ENCODE data around the gene IFI16.
A peak's percentile ranks its signal among the peaks of the same experiment; 100 is the strongest.
"Not testable (repeated sequence)": the region's sequence is repeated elsewhere in the genome, so short reads cannot be mapped to it uniquely, and the experiment has no call there.

Gene IFI16

GRCh38 chr1:158998037-158998780 is 11.5 kb upstream of the IFI16 start:
- H3K4me3 ChIP-seq, result no peak overlapping the region
- no peaks in the 10 kb centered on the region for H3K36me3 ChIP-seq (replicated peaks)
- no peaks in the 10 kb centered on the region for H3K27me3 ChIP-seq (ENCODE audit: low read depth)
- no peaks in the 10 kb centered on the region for H3K4me1 ChIP-seq
- in situ Hi-C loops (cut with MboI; ENCODE audit: low sequenced_read_pairs), result no loop called here
- DNase-seq (ENCODE audit: low spot score in 2 of 2), result no peak
- H3K9me3 ChIP-seq, result no peaks in the 10 kb centered on the region

GRCh38 chr1:158998781-158999161 is 10.9 kb upstream of the IFI16 start:
- no peaks in the 10 kb centered on the region for H3K4me1 ChIP-seq
- H3K36me3 ChIP-seq (replicated peaks), result no peaks in the 10 kb centered on the region
- in situ Hi-C loops (cut with MboI; ENCODE audit: low sequenced_read_pairs), result no loop called here
- no peaks in the 10 kb centered on the region for H3K9me3 ChIP-seq
- peak; percentile 31 to 40 for DNase-seq (ENCODE audit: low spot score in 2 of 2)
- no peaks in the 10 kb centered on the region for H3K27me3 ChIP-seq (ENCODE audit: low read depth)
- no peak overlapping the region for H3K4me3 ChIP-seq

- H3K4me3 ChIP-seq, result no peak overlapping the region
- H3K36me3 ChIP-seq (replicated peaks), result no peaks in the 10 kb centered on the region
- in situ Hi-C loops (cut with MboI; ENCODE audit: low sequenced_read_pairs), result no loop called here
- no peaks in the 10 kb centered on the region for H3K9me3 ChIP-seq
- peak in 1 of 2 experiments; percentile 18 for DNase-seq (ENCODE audit: low spot score in 2 of 2)
- no peaks in the 10 kb centered on the region for H3K4me1 ChIP-seq
- no peaks in the 10 kb centered on the region for H3K27me3 ChIP-seq (ENCODE audit: low read depth)
These were observed 10.2 kb upstream of the IFI16 start for GRCh38 chr1:158999316-159000069.

- H3K9me3 ChIP-seq, result no peaks in the 10 kb centered on the region
- H3K4me1 ChIP-seq, result no peaks in the 10 kb centered on the region
- H3K4me3 ChIP-seq, result no peak overlapping the region
- in situ Hi-C loops (cut with MboI; ENCODE audit: low sequenced_read_pairs), result no loop called here
- no peaks in the 10 kb centered on the region for H3K36me3 ChIP-seq (replicated peaks)
- DNase-seq (ENCODE audit: low spot score in 2 of 2), result no peak
- no peaks in the 10 kb centered on the region for H3K27me3 ChIP-seq (ENCODE audit: low read depth)
These were observed 9.7 kb upstream of the IFI16 start for GRCh38 chr1:159000070-159000409.

- in situ Hi-C loops (cut with MboI; ENCODE audit: low sequenced_read_pairs), result no loop called here
- no peak for DNase-seq (ENCODE audit: low spot score in 2 of 2)
These were observed 9.1 kb upstream of the IFI16 start for GRCh38 chr1:159000625-159001024.

GRCh38 chr1:159005161-159005560 is 4.5 kb upstream of the IFI16 start:
- Histone ChIP-seq H3K27me3 (ENCODE audit: low read depth) (no peaks in the 10 kb centered on the region), H3K4me1 (no peaks in the 10 kb centered on the region), H3K9me3 (no peaks in the 10 kb centered on the region), H3K36me3 (replicated peaks) (no peaks in the 10 kb centered on the region), H3K4me3 (no peak overlapping the region)
- in situ Hi-C loops (cut with MboI; ENCODE audit: low sequenced_read_pairs), result no loop called here
- no peak for DNase-seq (ENCODE audit: low spot score in 2 of 2)

More at GRCh38 chr1:159000625-159001024, 9.1 kb upstream of the IFI16 start:
- Histone ChIP-seq H3K9me3 (no peaks in the 10 kb centered on the region), H3K4me3 (no peak overlapping the region), H3K36me3 (replicated peaks) (no peaks in the 10 kb centered on the region), H3K4me1 (no peaks in the 10 kb centered on the region), H3K27me3 (ENCODE audit: low read depth) (no peaks in the 10 kb centered on the region)

- in situ Hi-C loops (cut with MboI; ENCODE audit: low sequenced_read_pairs), result no loop called here
- Histone ChIP-seq H3K4me1 (no peaks in the 10 kb centered on the region), H3K27me3 (ENCODE audit: low read depth) (no peaks in the 10 kb centered on the region), H3K9me3 (no peaks in the 10 kb centered on the region), H3K4me3 (no peak overlapping the region), H3K36me3 (replicated peaks) (no peaks in the 10 kb centered on the region)
- DNase-seq (ENCODE audit: low spot score in 2 of 2), result no peak
These were observed 4.0 kb upstream of the IFI16 start for GRCh38 chr1:159005676-159006075.

- H3K4me3 ChIP-seq; H3K9me3 ChIP-seq; DNase-seq (ENCODE audit: low spot score in 2 of 2); H3K4me1 ChIP-seq; H3K36me3 ChIP-seq (replicated peaks); H3K27me3 ChIP-seq (ENCODE audit: low read depth); in situ Hi-C loops (cut with MboI; ENCODE audit: low sequenced_read_pairs): not testable (repeated sequence)
These were observed 3.4 kb upstream of the IFI16 start for GRCh38 chr1:159006210-159006807.

GRCh38 chr1:159007726-159008125 is 2.0 kb upstream of the IFI16 start:
- DNase-seq (ENCODE audit: low spot score in 2 of 2), result no peak
- Histone ChIP-seq H3K4me1 (no peaks in the 10 kb centered on the region), H3K4me3 (no peak overlapping the region), H3K9me3 (no peaks in the 10 kb centered on the region), H3K27me3 (ENCODE audit: low read depth) (no peaks in the 10 kb centered on the region), H3K36me3 (replicated peaks) (no peaks in the 10 kb centered on the region)
- in situ Hi-C loops (cut with MboI; ENCODE audit: low sequenced_read_pairs), result no loop called here

GRCh38 chr1:159008744-159009188 is 941 bp upstream of the IFI16 start:
- Histone ChIP-seq H3K36me3 (replicated peaks) (no peaks in the 10 kb centered on the region), H3K4me3 (no peak overlapping the region), H3K9me3 (no peaks in the 10 kb centered on the region), H3K4me1 (no peaks in the 10 kb centered on the region), H3K27me3 (ENCODE audit: low read depth) (no peaks in the 10 kb centered on the region)
- no peak for DNase-seq (ENCODE audit: low spot score in 2 of 2)
- in situ Hi-C loops (cut with MboI; ENCODE audit: low sequenced_read_pairs), result no loop called here

GRCh38 chr1:159009287-159009686 is 420 bp upstream of the IFI16 start:
- Histone ChIP-seq H3K9me3 (no peaks in the 10 kb centered on the region), H3K4me3 (no peak overlapping the region), H3K36me3 (replicated peaks) (no peaks in the 10 kb centered on the region), H3K27me3 (ENCODE audit: low read depth) (no peaks in the 10 kb centered on the region), H3K4me1 (no peaks in the 10 kb centered on the region)
- in situ Hi-C loops (cut with MboI; ENCODE audit: low sequenced_read_pairs), result no loop called here
- DNase-seq (ENCODE audit: low spot score in 2 of 2), result no peak

GRCh38 chr1:159010391-159010790 is 684 bp downstream of the IFI16 start:
- Histone ChIP-seq H3K36me3 (replicated peaks) (no peaks in the 10 kb centered on the region), H3K4me1 (no peaks in the 10 kb centered on the region)

GRCh38 chr1:159011001-159011400 is 1.3 kb downstream of the IFI16 start:
- DNase-seq (ENCODE audit: low spot score in 2 of 2); H3K36me3 ChIP-seq (replicated peaks); H3K9me3 ChIP-seq; H3K27me3 ChIP-seq (ENCODE audit: low read depth); in situ Hi-C loops (cut with MboI; ENCODE audit: low sequenced_read_pairs); H3K4me3 ChIP-seq; H3K4me1 ChIP-seq: not testable (repeated sequence)

More at GRCh38 chr1:159010391-159010790, 684 bp downstream of the IFI16 start:
- Histone ChIP-seq H3K9me3 (no peaks in the 10 kb centered on the region), H3K4me3 (no peak overlapping the region), H3K27me3 (ENCODE audit: low read depth) (no peaks in the 10 kb centered on the region)
- in situ Hi-C loops (cut with MboI; ENCODE audit: low sequenced_read_pairs), result no loop called here
- no peak for DNase-seq (ENCODE audit: low spot score in 2 of 2)

- Histone ChIP-seq H3K36me3 (replicated peaks) (no peaks in the 10 kb centered on the region), H3K4me1 (no peaks in the 10 kb centered on the region), H3K27me3 (ENCODE audit: low read depth) (no peaks in the 10 kb centered on the region), H3K4me3 (no peak overlapping the region), H3K9me3 (no peaks in the 10 kb centered on the region)
- no peak for DNase-seq (ENCODE audit: low spot score in 2 of 2)
- in situ Hi-C loops (cut with MboI; ENCODE audit: low sequenced_read_pairs), result no loop called here
These were observed 2.0 kb downstream of the IFI16 start for GRCh38 chr1:159011751-159012150.

Data from HAP-1 (cell line).